GM12874 (cell line): ENCODE data around the gene CALY.

ENCODE experiments used
- CTCF ChIP-seq: IDR thresholded peaks from 2 replicates; pipeline ENCODE4 v1.5.1; 2011; ENCODE audit warnings: low read depth, mild to moderate bottlenecking, control low read depth, low read length, moderate library complexity; ENCODE audit not compliant: insufficient read depth

CALY gene

GRCh38 chr10:133336577-133337369 lies at the start of gene CALY:
Gene CALY (minus strand): TSS chr10:133336896. CDS start chr10:133328989, 7,907 bp downstream.
- no peak for TF ChIP-seq CTCF

- TF ChIP-seq CTCF: no peak
Observed at GRCh38 chr10:133385214-133385613, 48.5 kb upstream of the CALY start.

- no peak for TF ChIP-seq CTCF
Observed at GRCh38 chr10:133384071-133384470, 47.4 kb upstream of the CALY start.

GRCh38 chr10:133383551-133383950 lies 46.9 kb upstream of the CALY start:
- no peak for TF ChIP-seq CTCF

GRCh38 chr10:133381036-133381435 lies 44.3 kb upstream of the CALY start:
- no peak for TF ChIP-seq CTCF

- no peak for TF ChIP-seq CTCF
Observed at GRCh38 chr10:133379801-133380666, 43.3 kb upstream of the CALY start.

GRCh38 chr10:133379152-133379800 lies 42.6 kb upstream of the CALY start, which contains the start of gene PAOX:
Gene PAOX (plus strand): TSS chr10:133379262. CDS start chr10:133379317, 55 bp downstream.
- TF ChIP-seq CTCF: no peak
